Anterior cingulate cortex (tissue), 58 donors: ENCODE measurements around the gene RASL10A.
"Not testable (repeated sequence)": the region's sequence is repeated elsewhere in the genome, so short reads cannot be mapped to it uniquely, and the experiment has no call there.

Experiments used
- DNase-seq, 58 donors: peaks; one replicate each; lab custom pipeline; 2025; lab: John Stamatoyannopoulos, UW

RASL10A gene

GRCh38 chr22:29315286-29316140 is at the start of gene RASL10A:
Gene RASL10A (minus strand): TSS chr22:29315697. CDS start chr22:29315246, 451 bp downstream.
- DNase-seq = peak in 4 of 58 donors; percentile 29 to 42 (median 36)

- DNase-seq = peak in 50 of 58 donors; percentile 15 to 74 (median 41)
Measured at GRCh38 chr22:29359469-29359868, 44.0 kb upstream of the RASL10A start.

GRCh38 chr22:29357193-29357890 is 41.8 kb upstream of the RASL10A start:
- DNase-seq = not testable (repeated sequence)

GRCh38 chr22:29353860-29354259 is 38.4 kb upstream of the RASL10A start:
- DNase-seq = no peak

- no peak for DNase-seq
Measured at GRCh38 chr22:29353286-29353685, 37.8 kb upstream of the RASL10A start.

GRCh38 chr22:29352778-29353177 is 37.3 kb upstream of the RASL10A start:
- no peak for DNase-seq

- no peak for DNase-seq
Measured at GRCh38 chr22:29351891-29352290, 36.4 kb upstream of the RASL10A start.

GRCh38 chr22:29351042-29351441 is 35.5 kb upstream of the RASL10A start:
- DNase-seq = no peak

- DNase-seq = no peak
Measured at GRCh38 chr22:29348956-29349355, 33.5 kb upstream of the RASL10A start.

- no peak for DNase-seq
Measured at GRCh38 chr22:29348041-29348440, 32.5 kb upstream of the RASL10A start.

GRCh38 chr22:29346659-29347058 is 31.2 kb upstream of the RASL10A start:
- DNase-seq = peak in 51 of 58 donors; percentile 29 to 92 (median 68)

GRCh38 chr22:29345932-29346331 is 30.4 kb upstream of the RASL10A start:
- peak in 15 of 58 donors; percentile 19 to 66 (median 42) for DNase-seq

- not testable (repeated sequence) for DNase-seq
Measured at GRCh38 chr22:29344889-29345288, 29.4 kb upstream of the RASL10A start.

GRCh38 chr22:29344137-29344536 is 28.6 kb upstream of the RASL10A start:
- DNase-seq = peak in 40 of 58 donors; percentile 14 to 80 (median 47)

GRCh38 chr22:29343313-29343805 is 27.9 kb upstream of the RASL10A start:
- peak in 48 of 58 donors; percentile 12 to 86 (median 42) for DNase-seq

GRCh38 chr22:29342577-29343312 is 27.2 kb upstream of the RASL10A start:
- peak in 3 of 58 donors; percentile 12 to 20 (median 19) for DNase-seq

- no peak for DNase-seq
Measured at GRCh38 chr22:29342177-29342576, 26.7 kb upstream of the RASL10A start.

GRCh38 chr22:29341849-29342127 is 26.3 kb upstream of the RASL10A start:
- no peak for DNase-seq

GRCh38 chr22:29341056-29341848 is 25.8 kb upstream of the RASL10A start:
- DNase-seq = no peak

GRCh38 chr22:29340566-29340965 is 25.1 kb upstream of the RASL10A start:
- DNase-seq = no peak
